K562 treated with DMSO at 1 percent for 24 hours (cell line): ENCODE data around the gene WDR91. TPM values are rescaled to one million over a fixed set of nuclear protein-coding genes. Genes with fewer than 3 reads are reported as not detected.

Experiments used
- total RNA-seq: library from RNA; unstranded; fragments of 300-600 nt; gene quantifications from 2 replicates; pipeline ENCODE4 v1.2.3, GENCODE V29; 2022; ENCODE audit warnings: low read depth; ENCODE audit not compliant: insufficient read depth

WDR91 gene
- total RNA-seq = 16.8 and 17.2 TPM in 2 replicates

GRCh38 chr7:135211179-135211945, at the start of gene WDR91:
Gene WDR91 (minus strand): TSS chr7:135211526. CDS start chr7:135211502, 24 bp downstream.

GRCh38 chr7:135233570-135233969, 22.2 kb upstream of the WDR91 start, which contains the start of gene STRA8:
Gene STRA8 (plus strand): TSS chr7:135233838. CDS start chr7:135240525, 6,687 bp downstream.

GRCh38 chr7:135170274-135170997, 40.9 kb downstream of the WDR91 start, which contains the start of gene CYREN:
Gene CYREN (minus strand): TSS chr7:135170707. CDS start chr7:135168922, 1,785 bp downstream.

GRCh38 chr7:135147899-135148721, 63.2 kb downstream of the WDR91 start, which contains the start of gene TMEM140:
Gene TMEM140 (plus strand): TSS chr7:135148072. CDS start chr7:135164442, 16,370 bp downstream.

Other genes with a start within 250 kb of the WDR91 start
- 1.00 and 1.3 TPM in 2 replicates for gene AGBL3, start 225.0 kb downstream of the WDR91 start, total RNA-seq
- gene TMEM140, start 63.5 kb downstream of the WDR91 start, total RNA-seq = 28.8 and 29.0 TPM in 2 replicates
- gene CYREN, start 40.8 kb downstream of the WDR91 start, total RNA-seq = 99.4 and 102 TPM in 2 replicates
- not detected in 2 replicates for gene STRA8, start 22.3 kb upstream of the WDR91 start, total RNA-seq